Measurements from ENCODE around the gene KLF15.

Gene KLF15

DNA sequence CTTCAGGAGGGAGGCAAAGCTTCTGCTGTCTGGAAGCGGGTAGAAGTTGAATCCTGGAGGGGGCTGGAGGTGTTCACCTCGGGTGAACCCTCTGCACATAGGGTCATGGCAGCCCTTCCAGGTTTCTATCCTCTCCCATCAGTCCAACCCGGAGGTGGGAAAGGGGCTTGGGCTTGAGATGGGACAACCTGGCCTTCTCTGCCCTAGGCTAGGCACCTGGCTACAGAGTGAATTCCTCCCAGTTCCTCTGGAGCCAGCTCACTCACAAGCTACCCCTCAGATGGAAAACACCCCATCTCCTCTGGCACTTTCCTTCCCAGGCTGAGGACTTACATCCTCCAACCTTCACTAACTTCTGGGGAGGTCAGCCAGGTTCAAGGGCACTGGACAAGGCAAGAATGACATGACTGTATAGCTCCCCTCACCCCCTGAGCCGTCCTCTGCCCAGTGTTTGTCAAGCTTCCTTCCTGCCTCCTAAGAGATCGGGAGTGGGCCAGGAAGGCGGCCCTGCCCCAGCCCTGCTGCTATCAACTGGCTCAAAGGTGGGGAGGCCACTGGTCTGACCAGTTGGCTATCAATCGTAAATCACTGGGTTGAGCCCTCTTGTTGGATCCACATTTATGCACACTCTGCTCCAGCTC, 45.8 kb downstream of the KLF15 start:
- Histone ChIP-seq H3K27ac (ENCODE audit: extremely low read depth, low read depth, low read length) (no peak overlapping the region), H3K4me1 (ENCODE audit: control insufficient read depth, insufficient read depth, low read length) (no peaks in the 10 kb centered on the region), H3K9me3 (ENCODE audit: control insufficient read depth, insufficient read depth, low read depth, low read length) (no peaks in the 10 kb centered on the region), H3K4me3 (ENCODE audit: low read depth, low read length) (no peak overlapping the region), H3K36me3 (ENCODE audit: control insufficient read depth in 2 of 2, insufficient read depth in 1 of 2, low read length in 2 of 2) (no peaks in the 10 kb centered on the region)
- CTCF ChIA-PET, result interaction anchor here (0.6 kb wide), 1 partner anchor 1144 kb away, joined by 3 read pairs; no protein-coding TSS in a partner anchor
- TF ChIP-seq BCL11B (tag by site-specific recombination; IDR thresholded peaks at IDR 0.05; ENCODE audit: low read depth) (no peak), TRIM28 (IDR thresholded peaks at IDR 0.05; ENCODE audit: borderline replicate concordance, low read length) (no peak), ZNF416 (tag by site-specific recombination; IDR thresholded peaks at IDR 0.05) (no peak)
- TF ChIP-seq, protein P1, sequence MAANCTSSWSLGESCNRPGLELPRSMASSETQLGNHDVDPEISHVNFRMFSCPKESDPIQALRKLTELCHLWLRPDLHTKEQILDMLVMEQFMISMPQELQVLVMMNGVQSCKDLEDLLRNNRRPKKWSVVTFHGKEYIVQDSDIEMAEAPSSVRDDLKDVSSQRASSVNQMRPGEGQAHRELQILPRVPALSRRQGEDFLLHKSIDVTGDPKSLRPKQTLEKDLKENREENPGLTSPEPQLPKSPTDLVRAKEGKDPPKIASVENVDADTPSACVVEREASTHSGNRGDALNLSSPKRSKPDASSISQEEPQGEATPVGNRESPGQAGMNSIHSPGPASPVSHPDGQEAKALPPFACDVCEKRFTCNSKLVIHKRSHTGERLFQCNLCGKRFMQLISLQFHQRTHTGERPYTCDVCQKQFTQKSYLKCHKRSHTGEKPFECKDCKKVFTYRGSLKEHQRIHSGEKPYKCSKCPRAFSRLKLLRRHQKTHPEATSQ (tag by site-specific recombination; IDR thresholded peaks at IDR 0.05), result no peak
- POLR2A ChIA-PET, result no interaction called here

DNA sequence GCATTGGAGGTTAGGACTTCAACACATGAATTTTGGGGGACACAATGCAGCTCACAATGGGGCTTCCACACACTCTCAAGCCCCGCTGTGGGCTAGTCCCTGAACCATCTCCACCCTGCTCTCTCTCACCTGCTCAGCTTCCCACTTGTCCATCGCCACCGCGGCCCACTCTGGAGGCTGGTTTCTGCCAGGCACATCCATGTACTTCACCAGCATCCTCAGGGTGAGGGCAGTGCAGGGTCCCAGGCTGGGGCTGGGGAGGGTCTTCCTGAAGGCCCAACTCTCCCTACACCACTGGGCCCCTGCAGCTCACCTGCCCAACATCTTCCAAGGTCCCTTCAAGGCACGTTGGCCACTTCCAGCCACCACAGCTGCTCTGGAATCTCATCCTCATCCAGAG, 46.4 kb downstream of the KLF15 start:
- POLR2A ChIA-PET, result no interaction called here
- TF ChIP-seq ZNF629 (tag by site-specific recombination; IDR thresholded peaks at IDR 0.05) (no peak), ZNF140 (tag by site-specific recombination; IDR thresholded peaks at IDR 0.05) (no peak), ZNF433 (tag by site-specific recombination; IDR thresholded peaks at IDR 0.05; ENCODE audit: low read depth) (no peak)
- TF ChIP-seq, protein P2, sequence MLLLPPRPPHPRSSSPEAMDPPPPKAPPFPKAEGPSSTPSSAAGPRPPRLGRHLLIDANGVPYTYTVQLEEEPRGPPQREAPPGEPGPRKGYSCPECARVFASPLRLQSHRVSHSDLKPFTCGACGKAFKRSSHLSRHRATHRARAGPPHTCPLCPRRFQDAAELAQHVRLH (tag by site-specific recombination; IDR thresholded peaks at IDR 0.05), result no peak
- Histone ChIP-seq H3K9me3 (ENCODE audit: control insufficient read depth, insufficient read depth, low read depth, low read length) (no peaks in the 10 kb centered on the region), H3K27ac (ENCODE audit: extremely low read depth, low read depth, low read length) (no peak overlapping the region), H3K4me1 (ENCODE audit: control insufficient read depth, insufficient read depth, low read length) (no peaks in the 10 kb centered on the region), H3K36me3 (ENCODE audit: control insufficient read depth in 2 of 2, insufficient read depth in 1 of 2, low read length in 2 of 2) (no peaks in the 10 kb centered on the region), H3K4me3 (ENCODE audit: low read depth, low read length) (no peak overlapping the region)
- CTCF ChIA-PET, result no interaction called here

DNA sequence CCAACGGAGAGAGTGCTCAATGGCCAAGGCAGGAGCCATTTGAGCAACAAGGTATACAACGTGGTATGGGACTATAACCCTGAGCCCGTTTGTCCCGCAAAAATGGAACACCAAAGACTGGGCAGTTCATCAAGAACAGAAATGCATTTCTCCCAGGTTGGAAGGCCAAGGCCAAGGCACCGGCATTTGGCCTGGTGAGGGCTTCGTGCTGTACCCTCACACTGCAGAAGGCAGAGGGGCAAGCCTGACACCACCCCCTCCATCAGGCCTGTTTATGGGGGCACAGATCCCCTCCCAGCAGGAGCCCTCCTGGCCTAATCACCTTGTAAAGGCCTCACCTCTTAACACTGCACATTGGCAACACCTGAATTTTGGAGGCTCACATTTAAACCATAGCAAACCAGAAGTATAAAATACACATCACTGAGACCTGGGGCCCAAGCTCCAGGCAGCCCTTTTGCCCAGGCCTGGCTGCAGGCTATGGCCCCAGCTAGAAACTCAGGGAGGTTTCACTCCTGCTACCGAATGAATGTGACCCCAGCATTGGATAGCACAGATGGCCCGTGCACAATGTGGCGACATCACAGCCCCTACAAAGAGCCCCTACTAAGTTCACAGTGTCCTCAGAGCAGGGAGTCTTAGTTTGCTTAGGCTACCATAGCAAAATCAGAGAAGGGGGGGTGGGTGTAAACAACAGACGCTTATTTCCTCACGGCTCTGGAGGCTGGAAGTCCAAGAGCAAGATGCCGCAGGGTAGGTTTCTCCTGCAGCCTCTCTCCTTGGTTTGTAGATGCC, 47.1 kb downstream of the KLF15 start:
- TF ChIP-seq ZNF16 (tag by site-specific recombination; IDR thresholded peaks at IDR 0.05; ENCODE audit: low read depth), result no peak
- TF ChIP-seq ZNF548 (tag by site-specific recombination; IDR thresholded peaks at IDR 0.05), result peak; percentile 86
- no peak for TF ChIP-seq YY2 (tag by site-specific recombination; IDR thresholded peaks at IDR 0.05)
- no peak for TF ChIP-seq ZNF610 (tag by site-specific recombination; IDR thresholded peaks at IDR 0.05; ENCODE audit: borderline replicate concordance)
- TF ChIP-seq ZXDB (tag by site-specific recombination; IDR thresholded peaks at IDR 0.05), result no peak
- no peak for TF ChIP-seq ZNF629 (tag by site-specific recombination; IDR thresholded peaks at IDR 0.05)
- TF ChIP-seq ZNF791 (tag by site-specific recombination; IDR thresholded peaks at IDR 0.05), result no peak
- Histone ChIP-seq H3K27ac (ENCODE audit: extremely low read depth, low read depth, low read length) (no peak overlapping the region), H3K4me3 (ENCODE audit: low read depth, low read length) (no peak overlapping the region), H3K9me3 (ENCODE audit: control insufficient read depth, insufficient read depth, low read depth, low read length) (no peaks in the 10 kb centered on the region), H3K36me3 (ENCODE audit: control insufficient read depth in 2 of 2, insufficient read depth in 1 of 2, low read length in 2 of 2) (no peaks in the 10 kb centered on the region), H3K4me1 (ENCODE audit: control insufficient read depth, insufficient read depth, low read length) (no peaks in the 10 kb centered on the region)
- POLR2A ChIA-PET, result no interaction called here
- CTCF ChIA-PET, result no interaction called here

DNA sequence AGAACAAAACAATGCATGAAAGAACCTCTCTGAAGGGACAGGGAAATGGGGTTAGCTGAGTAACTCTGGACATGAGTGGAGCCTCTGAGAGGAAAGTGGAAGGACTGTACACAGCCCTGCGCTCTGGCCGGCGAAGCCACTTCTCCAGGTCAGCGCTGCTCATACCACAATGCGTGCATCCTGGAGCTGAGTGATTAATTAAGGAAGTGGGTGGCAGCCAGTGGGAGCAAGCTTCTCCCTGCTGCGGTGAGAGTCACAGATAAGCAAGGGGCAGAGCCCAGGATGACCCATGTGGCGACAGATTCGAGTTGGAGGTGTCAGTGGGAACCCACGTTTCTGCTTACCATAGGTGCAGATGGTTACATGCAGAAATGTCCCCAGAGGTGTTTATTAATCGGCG, 48.0 kb downstream of the KLF15 start:
- ChIA-PET CTCF (no interaction called here), POLR2A (no interaction called here)
- Histone ChIP-seq H3K36me3 (ENCODE audit: control insufficient read depth in 2 of 2, insufficient read depth in 1 of 2, low read length in 2 of 2) (no peaks in the 10 kb centered on the region), H3K4me3 (ENCODE audit: low read depth, low read length) (no peak overlapping the region), H3K9me3 (ENCODE audit: control insufficient read depth, insufficient read depth, low read depth, low read length) (no peaks in the 10 kb centered on the region), H3K27ac (ENCODE audit: extremely low read depth, low read depth, low read length) (no peak overlapping the region), H3K4me1 (ENCODE audit: control insufficient read depth, insufficient read depth, low read length) (no peaks in the 10 kb centered on the region)
- TF ChIP-seq ZNF791 (tag by site-specific recombination; IDR thresholded peaks at IDR 0.05) (no peak), ZNF211 (tag by site-specific recombination; IDR thresholded peaks at IDR 0.05; ENCODE audit: low read depth) (no peak), TRIM28 (IDR thresholded peaks at IDR 0.05; ENCODE audit: borderline replicate concordance, low read length) (no peak), ZNF610 (tag by site-specific recombination; IDR thresholded peaks at IDR 0.05; ENCODE audit: borderline replicate concordance) (no peak), ZNF677 (tag by site-specific recombination; IDR thresholded peaks at IDR 0.05) (no peak), OSR2 (tag by site-specific recombination; IDR thresholded peaks at IDR 0.05) (no peak), ZNF37A (tag by site-specific recombination; IDR thresholded peaks at IDR 0.05) (no peak), ZBTB8A (tag by site-specific recombination; IDR thresholded peaks at IDR 0.05) (no peak), ZNF24 (tag by site-specific recombination; IDR thresholded peaks at IDR 0.05) (no peak)
- TF ChIP-seq, protein P3, sequence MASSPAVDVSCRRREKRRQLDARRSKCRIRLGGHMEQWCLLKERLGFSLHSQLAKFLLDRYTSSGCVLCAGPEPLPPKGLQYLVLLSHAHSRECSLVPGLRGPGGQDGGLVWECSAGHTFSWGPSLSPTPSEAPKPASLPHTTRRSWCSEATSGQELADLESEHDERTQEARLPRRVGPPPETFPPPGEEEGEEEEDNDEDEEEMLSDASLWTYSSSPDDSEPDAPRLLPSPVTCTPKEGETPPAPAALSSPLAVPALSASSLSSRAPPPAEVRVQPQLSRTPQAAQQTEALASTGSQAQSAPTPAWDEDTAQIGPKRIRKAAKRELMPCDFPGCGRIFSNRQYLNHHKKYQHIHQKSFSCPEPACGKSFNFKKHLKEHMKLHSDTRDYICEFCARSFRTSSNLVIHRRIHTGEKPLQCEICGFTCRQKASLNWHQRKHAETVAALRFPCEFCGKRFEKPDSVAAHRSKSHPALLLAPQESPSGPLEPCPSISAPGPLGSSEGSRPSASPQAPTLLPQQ (tag by site-specific recombination; IDR thresholded peaks at IDR 0.05), result no peak
- TF ChIP-seq, protein P4, sequence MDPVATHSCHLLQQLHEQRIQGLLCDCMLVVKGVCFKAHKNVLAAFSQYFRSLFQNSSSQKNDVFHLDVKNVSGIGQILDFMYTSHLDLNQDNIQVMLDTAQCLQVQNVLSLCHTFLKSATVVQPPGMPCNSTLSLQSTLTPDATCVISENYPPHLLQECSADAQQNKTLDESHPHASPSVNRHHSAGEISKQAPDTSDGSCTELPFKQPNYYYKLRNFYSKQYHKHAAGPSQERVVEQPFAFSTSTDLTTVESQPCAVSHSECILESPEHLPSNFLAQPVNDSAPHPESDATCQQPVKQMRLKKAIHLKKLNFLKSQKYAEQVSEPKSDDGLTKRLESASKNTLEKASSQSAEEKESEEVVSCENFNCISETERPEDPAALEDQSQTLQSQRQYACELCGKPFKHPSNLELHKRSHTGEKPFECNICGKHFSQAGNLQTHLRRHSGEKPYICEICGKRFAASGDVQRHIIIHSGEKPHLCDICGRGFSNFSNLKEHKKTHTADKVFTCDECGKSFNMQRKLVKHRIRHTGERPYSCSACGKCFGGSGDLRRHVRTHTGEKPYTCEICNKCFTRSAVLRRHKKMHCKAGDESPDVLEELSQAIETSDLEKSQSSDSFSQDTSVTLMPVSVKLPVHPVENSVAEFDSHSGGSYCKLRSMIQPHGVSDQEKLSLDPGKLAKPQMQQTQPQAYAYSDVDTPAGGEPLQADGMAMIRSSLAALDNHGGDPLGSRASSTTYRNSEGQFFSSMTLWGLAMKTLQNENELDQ (tag by site-specific recombination; IDR thresholded peaks at IDR 0.05; ENCODE audit: low read depth), result no peak
